Measurements from ENCODE around the gene CSNK2B. TPM values are rescaled to one million over a fixed set of nuclear protein-coding genes. Genes with fewer than 3 reads are reported as not detected.

Gene CSNK2B
- total and polyA plus RNA-seq, 9 of the 15 experiments (the other 6 are each of a cell fraction or from before 2014, with no cell fraction given), result 120 to 1,126 (median 529) TPM

- TF ChIP-seq CCAR2 (IDR thresholded peaks at IDR 0.05; ENCODE audit: low read depth, low read length), result 0 out of 2 replicates have a peak, but pooled peaks have one; percentile 30
- peak; percentile 79 for TF ChIP-seq ZBTB1 (CRISPR knock-in tag; IDR thresholded peaks at IDR 0.05; ENCODE audit: borderline replicate concordance, low read depth)
- peak; percentile 66; the same call in 1 of the 2 replicates for TF ChIP-seq MAX (CRISPR knock-in tag; IDR thresholded peaks at IDR 0.05)
- TF ChIP-seq SMAD3 (CRISPR knock-in tag; conservative IDR thresholded peaks at IDR 0.05), result 0 out of 2 replicates have a peak, but pooled peaks have one; percentile 1
- no peak for TF ChIP-seq ZFX (CRISPR knock-in tag; IDR thresholded peaks at IDR 0.05)
- TF ChIP-seq ZNF318 (IDR thresholded peaks at IDR 0.05; ENCODE audit: borderline replicate concordance in 1 of 2, low read depth in 1 of 2), result 0 out of 4 replicates have a peak, but pooled peaks of 1 of the 2 experiments have one; percentile 17
- peak; percentile 58; the same call in 1 of the 2 replicates for TF ChIP-seq ZSCAN29 (IDR thresholded peaks at IDR 0.05)
- no peak for TF ChIP-seq ATF1 (CRISPR knock-in tag; IDR thresholded peaks at IDR 0.05)
- TF ChIP-seq ATF1 (tag; IDR thresholded peaks at IDR 0.05), result peak; percentile 52
- peak; percentile 12 for TF ChIP-seq MEIS2 (IDR thresholded peaks at IDR 0.05; ENCODE audit: partially characterized antibody)
- TF ChIP-seq THAP7 (CRISPR knock-in tag; IDR thresholded peaks at IDR 0.05), result peak; percentile 94
- peak; percentile 36 for TF ChIP-seq ELF4 (CRISPR knock-in tag; IDR thresholded peaks at IDR 0.05)
- peak; percentile 89 for TF ChIP-seq FIP1L1 (IDR thresholded peaks at IDR 0.05; ENCODE audit: low read depth, low read length, poor library complexity, severe bottlenecking)
- no peak for TF ChIP-seq CBX2 (IDR thresholded peaks at IDR 0.05; ENCODE audit: insufficient read depth, low read length, poor library complexity, severe bottlenecking)
- peak; percentile 1; the same call in 1 of the 2 replicates for TF ChIP-seq ZNF444 (CRISPR knock-in tag; IDR thresholded peaks at IDR 0.05)
Observed at GRCh38 chr6:31660381-31661261, 5.3 kb upstream of the CSNK2B start, which contains the start of gene C6orf47 (continued).
